ENCODE results near the gene NEDD9.

Gene NEDD9

DNA sequence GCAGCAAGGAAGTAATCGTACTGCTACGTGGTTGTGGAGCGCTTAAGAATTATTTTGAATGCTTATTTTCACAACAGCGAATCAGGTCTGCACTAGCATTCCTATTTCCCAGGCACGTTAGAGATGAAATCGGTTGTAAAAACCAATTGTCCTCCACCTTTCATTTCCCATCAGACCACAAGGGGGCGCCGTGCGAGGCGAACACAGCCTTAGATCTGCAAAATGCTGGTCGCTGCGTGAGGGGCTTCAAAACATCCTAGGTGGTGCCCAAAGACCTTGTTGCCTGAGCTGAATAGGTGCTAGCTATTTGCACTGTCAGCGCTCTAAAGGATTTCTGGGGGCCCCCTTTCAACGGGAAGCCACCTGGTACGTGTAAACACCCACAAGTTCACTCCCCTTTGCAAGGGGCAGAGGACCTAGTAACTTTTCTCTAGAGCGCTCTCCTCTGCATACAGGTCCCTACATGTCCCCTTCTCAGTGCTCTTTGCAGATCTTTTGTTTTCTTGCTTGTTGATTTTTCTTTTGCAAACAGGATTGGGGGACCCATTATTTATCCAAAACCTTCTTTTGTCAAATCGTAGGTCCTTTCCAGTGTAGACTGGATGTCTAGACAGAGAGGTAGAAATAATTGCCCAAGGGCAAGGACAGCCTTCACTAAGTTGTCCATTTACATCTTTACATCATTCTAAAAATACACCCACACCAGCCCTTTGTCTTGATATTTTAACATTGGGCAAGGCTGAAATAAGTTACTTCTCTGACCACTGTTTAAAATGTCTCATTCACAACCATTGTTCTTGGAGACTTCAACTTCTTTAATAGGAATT, 59.8 kb downstream of the NEDD9 start:
- DNase-seq, result peak; percentile 48 to 65 (median 63)

GRCh38 chr6:11171952-11172351, 60.5 kb downstream of the NEDD9 start:
- no peak for DNase-seq

DNA sequence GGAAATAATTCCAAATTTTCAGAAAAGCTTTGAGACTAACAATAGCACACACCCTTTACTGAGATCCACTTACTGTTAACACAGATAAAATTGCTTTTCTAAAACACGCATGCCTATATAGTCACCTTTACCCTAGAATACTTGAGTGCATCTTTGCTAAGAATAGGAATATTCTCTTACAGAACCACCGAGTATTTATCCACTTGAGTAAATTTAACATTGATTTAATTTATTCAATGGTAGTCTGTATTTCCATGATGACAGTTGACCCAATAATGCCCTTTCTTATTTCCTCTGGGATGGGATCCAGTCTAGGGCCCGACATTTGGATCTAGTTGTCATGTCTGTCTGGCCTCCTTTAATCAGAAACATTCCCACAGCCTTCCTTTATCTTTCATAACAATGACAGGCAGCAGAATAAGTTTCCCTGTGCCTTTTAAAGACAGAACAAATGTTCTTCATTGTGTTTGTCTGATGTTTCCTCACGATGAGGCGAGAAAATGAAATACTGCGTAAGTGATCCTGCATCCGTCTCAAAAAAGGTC, 64.3 kb downstream of the NEDD9 start:
- DNase-seq, result no peak

GRCh38 chr6:11166948-11167347, 65.5 kb downstream of the NEDD9 start:
- no peak for DNase-seq

- DNase-seq, result peak in 1 of 5 experiments; percentile 65
Observed at GRCh38 chr6:11164717-11165646, 67.5 kb downstream of the NEDD9 start.

DNA sequence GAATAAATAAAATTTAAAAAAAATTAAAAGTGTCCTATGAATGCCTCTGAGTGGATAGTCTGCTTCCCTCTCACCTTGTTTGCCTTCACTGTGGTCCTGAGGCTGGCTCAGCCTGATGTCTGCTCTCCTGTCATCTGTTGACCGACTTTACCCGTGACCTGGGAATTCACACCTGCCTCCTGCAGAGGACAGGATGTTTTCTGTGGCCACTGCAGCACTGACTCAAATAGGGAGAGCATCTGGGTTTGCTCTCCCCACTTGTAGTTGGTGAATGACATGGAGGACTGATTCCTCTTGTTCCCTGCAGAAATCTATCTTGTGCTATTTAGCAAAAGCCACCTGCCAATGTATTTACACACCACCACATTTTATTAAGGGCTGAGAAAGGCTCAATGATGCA, 68.5 kb downstream of the NEDD9 start:
- peak in 1 of 5 experiments; percentile 55 for DNase-seq

- no peak for DNase-seq
Observed at GRCh38 chr6:11162262-11162661, 70.2 kb downstream of the NEDD9 start.

- DNase-seq, result no peak
Observed at GRCh38 chr6:11161031-11161956, 71.2 kb downstream of the NEDD9 start.

DNA sequence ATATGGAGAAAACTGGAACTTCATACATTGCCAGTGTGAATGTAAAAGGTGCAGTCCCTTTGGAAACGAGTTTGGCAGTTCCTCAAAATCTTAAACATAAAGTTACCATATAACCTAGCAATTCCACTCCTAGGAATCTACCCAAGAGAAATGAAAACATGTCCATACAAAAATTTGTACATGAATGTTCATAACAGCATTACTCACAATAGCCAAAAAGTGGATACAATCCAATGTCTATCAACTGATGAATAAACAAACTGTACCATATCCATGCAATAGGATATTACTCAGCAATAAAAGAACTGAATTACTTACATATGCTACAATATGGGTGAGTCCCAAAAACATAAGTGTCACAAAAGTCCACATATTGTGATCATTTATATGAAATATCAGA, 72.3 kb downstream of the NEDD9 start:
- DNase-seq, result no peak

GRCh38 chr6:11155589-11155988, 76.9 kb downstream of the NEDD9 start:
- no peak for DNase-seq

- DNase-seq, result no peak
Observed at GRCh38 chr6:11153447-11153846, 79.0 kb downstream of the NEDD9 start.

DNA sequence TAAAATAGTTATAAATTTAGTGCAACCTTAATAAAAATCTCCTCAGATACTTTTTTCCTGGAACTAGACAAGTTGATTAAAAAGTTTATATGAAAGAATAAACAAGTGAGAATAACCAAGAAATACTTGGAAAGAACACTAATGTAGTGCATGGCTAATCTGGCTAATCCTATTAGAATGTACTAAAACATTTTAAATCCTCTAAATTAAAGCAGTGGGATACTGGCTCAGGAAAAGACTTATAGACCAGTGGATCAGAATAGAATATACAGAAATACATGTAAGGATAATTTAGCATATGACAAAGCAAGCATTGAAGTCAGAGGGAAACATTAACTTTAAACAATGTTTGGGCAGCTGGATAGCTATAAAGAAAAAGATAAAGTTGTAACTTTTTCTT, 79.9 kb downstream of the NEDD9 start:
- no peak for DNase-seq

- DNase-seq, result no peak
Observed at GRCh38 chr6:11151488-11151887, 81.0 kb downstream of the NEDD9 start.

DNA sequence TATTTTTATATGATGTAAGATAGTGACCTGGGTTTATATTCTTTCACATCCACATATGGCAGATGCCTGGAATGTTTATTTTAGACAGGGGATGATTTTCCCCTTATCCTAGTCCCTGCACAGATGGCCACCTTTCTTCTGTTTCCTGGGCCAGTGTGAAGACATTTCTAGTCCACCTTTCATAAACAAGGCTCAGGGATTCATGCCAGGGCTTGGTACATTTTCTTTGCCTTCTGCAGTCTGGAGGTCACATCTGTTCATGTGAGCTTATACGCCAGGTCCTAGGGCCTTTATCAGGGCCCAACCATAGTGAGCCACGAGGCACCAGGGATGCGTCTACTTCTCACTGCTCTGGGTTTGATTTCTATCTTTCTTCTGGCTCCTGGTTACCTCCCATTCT, 82.9 kb downstream of the NEDD9 start:
- no peak for DNase-seq

- no peak for DNase-seq
Observed at GRCh38 chr6:11146117-11146826, 86.2 kb downstream of the NEDD9 start.

- peak; percentile 38 to 75 (median 55) for DNase-seq
Observed at GRCh38 chr6:11144393-11144851, 88.0 kb downstream of the NEDD9 start.

GRCh38 chr6:11143394-11144371, 88.8 kb downstream of the NEDD9 start:
- no peak for DNase-seq

DNA sequence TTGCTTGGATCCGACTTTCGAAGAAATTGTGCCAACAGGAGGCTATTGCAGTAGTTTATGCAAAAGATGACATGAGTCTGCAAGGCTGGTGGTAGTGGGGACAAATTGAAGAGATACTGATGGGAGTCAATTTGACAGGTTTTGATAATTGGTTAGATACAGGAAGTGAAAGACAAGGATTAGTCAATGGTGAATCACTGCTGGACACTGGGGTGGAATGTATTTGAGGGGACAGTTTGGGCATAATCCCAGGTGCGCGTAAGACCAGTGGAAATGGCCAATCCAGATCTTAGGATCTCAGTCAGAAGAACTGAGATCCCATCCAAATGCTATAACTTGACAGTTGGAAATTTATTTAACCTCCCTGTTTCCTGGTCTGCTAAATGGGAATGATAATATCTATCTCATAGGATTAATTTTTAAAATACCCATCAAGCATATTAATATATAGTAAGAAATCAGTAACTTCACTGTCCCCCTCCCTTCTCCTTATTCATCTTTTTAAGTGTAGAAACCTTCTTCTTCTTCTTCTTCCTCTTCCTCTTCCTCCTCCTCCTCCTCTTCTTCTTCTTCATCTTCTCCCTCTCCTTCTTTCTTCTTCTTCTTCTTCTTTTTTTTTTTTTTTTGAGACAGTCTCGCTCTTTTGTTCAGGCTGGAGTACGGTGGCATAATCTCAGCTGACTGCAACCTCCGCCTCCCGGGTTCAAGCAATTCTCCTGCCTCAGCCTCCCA, 90.0 kb downstream of the NEDD9 start:
- DNase-seq, result no peak

DNA sequence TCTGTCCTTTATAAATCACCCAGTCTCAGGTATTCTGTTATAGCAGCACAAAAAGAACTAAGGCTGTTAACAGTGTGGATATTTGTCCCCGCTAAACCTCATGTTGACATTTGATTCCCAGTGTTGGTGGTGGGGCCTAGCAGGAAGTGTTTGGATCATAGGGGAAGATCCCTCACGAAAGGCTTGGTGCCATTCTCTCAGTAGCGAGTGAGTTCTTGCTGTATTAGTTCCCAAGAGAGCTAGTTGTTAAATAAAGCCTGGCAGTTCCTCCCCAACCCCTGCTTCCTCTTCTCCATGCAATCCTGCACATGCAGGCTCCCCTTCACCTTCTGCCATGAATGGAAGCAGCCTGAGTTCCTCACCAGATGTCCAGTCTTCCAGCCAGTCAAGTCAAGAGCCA, 91.2 kb downstream of the NEDD9 start:
- DNase-seq, result no peak

Measured in T-helper 2 cell (primary cell).